Esophagus squamous epithelium (tissue), 4 donors: ENCODE data around the gene STEAP1. TPM values are rescaled to one million over a fixed set of nuclear protein-coding genes. Genes with fewer than 3 reads are reported as not detected.

Experiments used
- total RNA-seq, 4 donors: library from RNA; depleted of rRNA; stranded (reverse); fragments of >200 nt; gene quantifications; one replicate each; pipeline ENCODE4 v1.1.0, GENCODE V29; 2016

Gene STEAP1
- total RNA-seq, 4 donors from 2014 or later, result 15.6 to 28.1 (median 21.7) TPM

Other genes with a start within 250 kb of the STEAP1 start
- gene STEAP2, start 57.3 kb downstream of the STEAP1 start, total RNA-seq, result 10 to 100 TPM in 1 of 4 donors, 1 to 10 TPM in 3; 3.1 to 15.4 (median 7.0) TPM
- 1 to 10 TPM; 1.8 to 9.0 (median 2.0) TPM for gene CFAP69, start 90.7 kb downstream of the STEAP1 start, total RNA-seq
- not detected for gene FAM237B, start 166.8 kb downstream of the STEAP1 start, total RNA-seq
- gene GTPBP10, start 192.2 kb downstream of the STEAP1 start, total RNA-seq, result 10 to 100 TPM; 12.2 to 21.1 (median 13.0) TPM
- gene CLDN12, start 249.0 kb downstream of the STEAP1 start, total RNA-seq, result 10 to 100 TPM; 13.0 to 24.3 (median 21.2) TPM